GM11168 (cell line): ENCODE measurements around the gene MAP3K10.
"Not testable (repeated sequence)": the region's sequence is repeated elsewhere in the genome, so short reads cannot be mapped to it uniquely, and the experiment has no call there.

Experiments used
- in situ Hi-C: fragments of 300-500 bp; cut with MboI; formaldehyde crosslinking; loops from one replicate; pipeline ENCODE4 v1.12.0; 2022; ENCODE audit warnings: low sequenced_read_pairs; ENCODE audit not compliant: unreplicated experiment

MAP3K10 gene

DNA sequence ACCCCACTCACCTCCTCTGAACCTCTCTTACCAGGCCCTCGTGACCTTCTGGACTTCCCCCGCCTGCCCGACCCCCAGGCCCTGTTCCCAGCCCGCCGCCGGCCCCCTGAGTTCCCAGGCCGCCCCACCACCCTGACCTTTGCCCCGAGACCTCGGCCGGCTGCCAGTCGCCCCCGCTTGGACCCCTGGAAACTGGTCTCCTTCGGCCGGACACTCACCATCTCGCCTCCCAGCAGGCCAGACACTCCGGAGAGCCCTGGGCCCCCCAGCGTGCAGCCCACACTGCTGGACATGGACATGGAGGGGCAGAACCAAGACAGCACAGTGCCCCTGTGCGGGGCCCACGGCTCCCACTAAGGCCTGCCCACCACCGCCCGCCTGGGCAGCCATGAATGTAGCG, 23.7 kb downstream of the MAP3K10 start:
- in situ Hi-C loops = no loop called here

DNA sequence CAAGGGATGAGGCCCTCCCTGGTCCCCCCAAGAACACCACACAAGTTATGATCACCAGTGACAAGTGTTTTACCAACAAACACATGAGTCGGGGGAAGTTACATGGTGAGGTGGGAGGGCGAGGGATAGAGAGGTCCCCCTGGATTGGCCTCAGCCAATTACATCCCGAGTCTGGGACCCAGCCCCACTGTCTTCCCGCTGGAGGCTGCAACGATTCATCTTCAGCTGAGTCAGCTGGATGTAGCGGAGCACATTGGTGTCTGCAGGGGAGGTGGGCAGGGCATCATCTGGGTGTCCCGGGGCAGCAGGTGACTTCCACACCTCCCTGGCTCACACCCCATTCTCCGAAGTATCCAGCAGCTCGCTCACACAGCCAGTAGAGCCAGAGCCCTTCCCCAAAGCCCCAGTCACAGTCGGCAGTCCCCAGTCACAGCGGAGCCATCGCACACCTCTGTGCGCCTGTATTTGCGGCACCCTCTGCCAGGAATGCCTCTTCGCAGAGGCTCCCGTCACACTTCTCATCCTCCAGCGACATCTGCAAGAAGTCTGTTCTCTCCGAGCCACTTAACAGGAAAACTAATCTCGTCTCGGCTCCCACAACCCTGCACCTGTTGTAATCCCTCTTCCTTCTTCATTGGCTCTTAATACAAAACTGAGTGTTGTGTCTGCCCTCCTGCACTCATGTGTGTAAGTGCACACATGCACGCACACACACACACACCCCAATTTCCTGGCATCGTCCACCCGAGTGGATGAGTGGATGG, 25.0 kb downstream of the MAP3K10 start:
- in situ Hi-C loops = no loop called here

DNA sequence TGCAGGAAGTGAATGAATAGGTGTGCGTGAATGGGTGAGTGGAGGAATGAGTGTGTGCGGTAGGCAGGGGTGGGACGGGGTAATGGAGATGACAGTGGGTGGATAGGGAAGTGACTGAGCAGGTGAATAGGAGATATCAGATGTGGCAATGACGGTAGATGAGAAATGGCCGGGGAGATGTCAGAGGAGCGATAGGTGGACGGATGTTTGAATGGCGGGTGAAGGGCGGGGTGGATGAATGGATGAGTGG, 25.5 kb downstream of the MAP3K10 start:
- in situ Hi-C loops = no loop called here

DNA sequence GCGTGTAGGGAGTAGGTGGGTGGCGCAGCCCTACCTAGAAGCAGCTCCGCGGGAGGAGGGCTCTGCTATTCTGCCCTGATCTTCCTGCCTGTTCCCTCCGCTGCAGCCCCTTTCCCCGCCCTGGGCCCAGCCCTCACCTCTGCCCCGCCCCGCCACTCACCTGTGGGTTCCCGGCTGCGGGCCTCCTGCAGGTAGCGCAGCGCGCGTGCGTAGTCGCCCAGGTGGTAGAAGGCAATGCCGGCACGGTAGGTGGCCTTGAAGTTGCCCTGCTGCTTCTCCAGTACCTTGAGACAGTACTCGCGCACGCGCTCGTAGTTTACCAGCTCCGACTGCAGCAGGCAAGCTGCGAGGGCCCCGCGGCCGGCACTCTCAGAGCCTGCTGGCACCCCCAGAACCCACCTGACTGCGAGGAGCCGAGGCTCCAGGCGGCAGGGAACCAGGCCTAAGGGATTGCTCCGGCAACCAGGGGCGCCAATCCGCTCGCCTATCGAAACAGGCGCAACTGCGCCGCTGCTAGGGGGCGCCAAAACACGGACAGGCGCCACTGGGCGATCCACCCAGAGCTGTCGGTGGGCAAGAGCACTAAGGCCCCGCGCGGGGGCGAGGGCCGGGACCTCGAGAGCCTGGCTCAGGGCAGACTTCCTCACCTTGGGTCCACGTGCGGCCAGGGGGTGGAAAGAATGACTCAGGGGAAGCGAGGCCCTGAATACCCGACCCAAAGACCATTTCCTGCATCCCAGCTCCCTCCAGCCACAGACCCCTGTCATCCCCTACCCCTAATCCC, 26.0 kb downstream of the MAP3K10 start:
- in situ Hi-C loops = no loop called here

DNA sequence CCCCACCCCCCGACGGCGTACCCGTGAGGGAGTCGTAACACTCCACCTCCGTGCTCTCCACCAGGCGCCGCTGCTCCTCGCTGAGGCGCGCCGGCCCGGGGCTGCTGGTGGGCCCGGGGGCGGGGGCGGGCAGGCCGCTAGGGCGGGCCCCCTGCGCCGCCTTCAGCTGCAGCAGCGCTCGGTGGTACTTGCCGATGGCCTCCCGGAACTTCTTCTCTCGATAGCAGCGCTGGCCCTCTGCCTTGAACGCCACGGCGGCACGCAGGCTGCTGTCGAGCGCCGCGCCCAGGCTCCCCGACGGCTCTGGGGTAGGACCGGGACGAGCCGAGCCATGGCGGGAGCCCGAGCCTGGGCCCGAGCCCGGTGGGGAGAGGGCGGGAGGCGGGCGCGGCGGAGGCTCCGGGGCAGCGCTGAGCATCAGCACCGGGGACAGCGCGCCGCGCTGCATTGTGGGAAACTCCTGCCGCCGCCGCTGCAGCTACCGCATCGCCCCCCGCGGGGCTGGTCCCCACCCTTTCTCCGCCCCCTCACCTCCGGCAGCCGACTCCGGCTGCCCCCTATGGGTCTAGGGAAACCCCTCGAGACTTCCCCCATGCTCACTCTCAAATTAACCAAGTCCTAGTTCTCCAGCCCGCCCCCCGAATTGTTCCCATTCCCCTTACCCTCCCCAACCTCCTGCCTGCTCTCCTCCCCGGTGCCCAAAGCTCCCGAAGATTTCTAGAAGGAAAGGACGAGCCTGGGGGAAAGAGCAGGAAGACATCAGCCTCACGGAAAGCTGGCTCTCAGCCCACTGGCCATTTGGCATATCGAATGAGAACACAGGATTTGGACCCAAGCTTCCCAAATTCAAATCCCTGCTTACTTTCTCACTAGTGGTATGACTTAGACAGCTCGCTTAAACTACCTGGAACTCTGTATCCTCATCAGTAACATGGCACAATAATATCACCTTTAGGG, 27.0 kb downstream of the MAP3K10 start, which contains the start of gene TTC9B:
Gene TTC9B, minus strand, starts transcription at position 451 of the 957 bp plus-strand sequence. Its CDS starts 3 bp downstream, at position 448.
- in situ Hi-C loops = no loop called here

DNA sequence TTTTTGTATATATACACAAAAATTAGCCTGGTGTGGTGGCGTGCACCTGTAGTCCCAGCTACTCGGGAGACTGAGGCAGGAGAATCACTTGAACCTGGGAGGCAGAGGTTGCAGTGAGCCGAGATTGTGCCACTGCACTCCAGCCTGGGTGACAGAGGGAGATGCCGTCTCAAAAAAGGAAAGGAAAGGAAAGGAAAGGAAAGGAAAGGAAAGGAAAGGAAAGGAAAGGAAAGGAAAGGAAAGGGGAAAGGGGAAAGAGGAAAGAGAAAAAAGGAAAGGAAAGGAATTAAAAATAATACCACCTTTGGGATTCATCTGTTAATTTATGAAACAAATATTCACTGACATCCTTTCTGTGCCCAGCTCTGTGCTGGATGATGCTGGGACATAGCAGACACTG, 27.8 kb downstream of the MAP3K10 start:
- in situ Hi-C loops = not testable (repeated sequence)

DNA sequence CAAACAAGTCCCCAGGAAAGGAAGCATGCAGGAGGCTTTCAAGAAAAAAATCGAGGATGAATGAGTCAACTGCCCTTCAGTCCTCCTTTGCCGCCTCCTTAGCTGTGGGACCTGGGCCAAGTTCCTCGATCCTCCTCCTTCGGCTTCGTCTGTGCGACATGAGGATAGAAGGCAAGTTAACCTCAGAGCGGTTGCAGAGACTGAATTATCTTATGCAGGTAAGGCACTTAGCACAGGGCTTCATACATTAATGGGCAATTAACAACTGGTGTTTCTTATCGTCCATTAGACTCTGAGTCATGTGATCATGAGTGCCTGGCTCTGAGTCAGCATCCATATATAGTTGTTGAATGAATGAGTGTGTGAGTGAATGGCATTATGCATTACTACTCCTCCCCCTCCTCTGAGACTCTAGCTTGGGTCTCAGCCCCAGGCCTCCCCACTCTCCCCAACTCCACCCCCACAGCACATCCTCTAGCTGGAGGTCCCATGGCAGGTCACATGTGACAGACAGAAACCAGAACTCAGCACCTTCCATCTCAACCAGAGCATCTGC, 28.6 kb downstream of the MAP3K10 start:
- in situ Hi-C loops = loop anchor here (5.0 kb wide), 1 partner anchor 77 kb away; no protein-coding TSS in a partner anchor

DNA sequence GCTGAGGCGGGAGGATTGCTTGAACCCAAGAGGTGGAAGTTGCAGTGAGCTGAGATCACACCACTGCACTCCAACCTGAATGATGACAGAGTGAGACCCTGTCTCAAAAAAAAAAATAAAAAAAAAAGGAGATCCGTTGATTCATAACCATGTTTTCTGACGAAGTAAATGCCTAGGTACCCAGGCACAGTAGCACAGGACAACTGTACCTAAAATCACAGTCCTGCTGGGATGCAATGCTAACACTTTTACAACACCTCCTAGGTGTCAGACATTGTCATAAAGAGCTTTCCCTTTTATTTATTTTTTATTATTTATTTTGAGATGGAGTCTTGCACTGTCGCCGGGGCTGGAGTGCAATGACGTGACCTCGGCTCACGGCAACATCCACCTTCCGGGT, 29.4 kb downstream of the MAP3K10 start:
- in situ Hi-C loops = loop anchor here (5.0 kb wide), 1 partner anchor 78 kb away; no protein-coding TSS in a partner anchor

DNA sequence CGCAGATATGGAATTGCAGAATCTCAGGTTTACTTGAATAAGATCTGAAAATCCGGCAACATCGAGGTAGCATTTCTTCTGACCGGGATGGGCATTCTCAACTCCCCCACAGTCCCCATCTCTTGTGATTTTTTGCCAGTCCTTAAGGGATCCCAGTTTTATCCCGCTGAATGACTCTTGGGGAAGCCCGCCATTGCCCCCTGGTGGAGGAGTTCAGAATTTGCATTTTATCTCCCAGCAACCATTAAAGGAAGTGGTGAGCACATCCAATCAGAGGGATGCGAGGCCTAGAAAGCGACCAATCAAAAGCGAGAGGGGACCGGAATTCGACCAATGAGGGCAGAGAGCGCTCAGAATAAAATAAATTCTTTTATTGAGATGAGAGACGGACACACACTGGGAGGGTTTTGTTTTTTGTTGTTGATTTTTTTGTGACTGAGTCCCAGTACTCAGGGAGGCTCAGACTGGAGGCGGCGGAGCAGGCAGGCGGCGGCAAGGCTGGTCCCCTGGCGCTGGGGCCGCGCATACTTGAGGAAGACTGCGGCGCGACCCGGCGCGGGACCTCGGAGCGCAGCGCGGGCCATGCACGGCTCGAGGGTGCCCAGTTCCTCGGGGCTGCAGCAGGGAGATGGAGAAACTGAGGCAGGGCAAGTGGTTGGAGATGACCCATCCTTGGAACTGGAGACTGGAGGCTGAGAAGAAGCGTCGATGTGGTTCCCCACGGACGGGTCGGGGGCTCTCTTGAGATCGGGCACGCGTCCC, 30.8 kb downstream of the MAP3K10 start:
- in situ Hi-C loops = loop anchor here (5.0 kb wide), 1 partner anchor 80 kb away; no protein-coding TSS in a partner anchor

DNA sequence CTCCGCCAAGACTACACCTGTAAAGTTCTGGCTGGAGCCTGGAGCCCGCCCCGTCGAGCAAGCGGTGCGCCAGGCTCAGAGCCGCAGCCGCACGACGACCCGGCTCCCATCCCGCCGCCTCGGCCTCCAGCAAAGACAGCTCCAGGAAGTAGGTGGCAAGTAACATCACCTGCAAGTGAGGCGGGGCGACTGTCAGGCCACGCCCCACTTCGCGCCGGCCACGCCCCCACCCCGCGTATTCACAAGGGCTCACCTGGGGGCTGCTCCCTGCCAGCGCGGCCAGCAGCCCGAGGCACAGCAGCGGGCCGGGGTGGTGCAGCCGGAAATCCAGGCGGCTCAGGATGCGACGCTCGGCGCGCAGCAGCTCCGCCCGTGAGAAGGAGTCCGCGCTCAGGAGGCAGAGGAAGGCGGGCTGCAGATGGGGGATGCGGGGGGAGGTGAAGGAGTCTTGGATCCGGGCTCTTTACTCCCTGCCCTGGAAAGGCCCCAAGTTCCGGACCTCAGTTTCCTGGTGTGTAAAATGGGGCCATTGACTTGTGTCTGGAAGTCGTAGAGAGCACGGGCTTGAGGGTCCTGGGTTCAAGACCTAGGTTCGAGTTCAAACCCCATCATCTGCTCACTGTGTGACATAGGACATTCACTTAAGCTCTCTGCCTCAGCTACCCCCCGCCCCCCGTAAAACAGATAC, 32.1 kb downstream of the MAP3K10 start:
- in situ Hi-C loops = loop anchor here (5.0 kb wide), 1 partner anchor 81 kb away; no protein-coding TSS in a partner anchor

DNA sequence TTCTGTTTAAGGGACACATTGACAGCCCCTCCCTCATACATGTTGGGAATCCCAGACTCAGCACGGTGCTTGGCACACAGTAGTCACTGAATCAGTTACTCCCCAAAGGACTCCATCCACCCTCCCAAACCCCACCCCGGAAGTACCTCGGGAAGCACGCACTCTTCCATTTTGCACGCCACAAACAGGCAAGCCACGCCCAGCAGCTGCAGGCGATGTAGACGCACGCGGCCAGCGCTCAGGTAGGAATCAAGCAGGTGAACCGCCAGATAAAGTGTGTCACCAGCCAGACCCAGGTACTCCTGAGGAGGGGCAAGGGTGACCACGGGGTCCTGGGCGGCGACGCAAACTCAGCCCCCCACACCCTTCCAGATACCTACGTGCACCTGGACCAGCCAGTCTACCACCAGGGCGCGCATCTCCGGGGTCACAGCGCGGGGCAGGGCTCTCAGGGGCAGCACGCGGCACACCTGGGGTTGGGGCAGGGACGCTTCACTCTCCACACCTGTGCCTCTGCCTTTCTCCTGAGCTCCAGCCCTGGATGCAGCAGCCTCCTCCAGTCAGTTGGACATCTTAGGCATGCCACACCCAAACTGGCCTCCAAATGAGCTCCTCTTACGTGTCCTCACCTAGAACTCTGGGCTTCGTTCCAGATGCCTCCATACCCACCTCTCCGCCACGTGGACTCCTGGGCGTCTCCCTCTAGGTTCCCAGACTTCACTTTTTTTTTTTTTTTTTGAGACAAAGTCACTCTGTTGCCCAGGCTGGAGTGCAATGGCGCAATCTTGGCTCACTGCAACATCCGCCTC, 33.3 kb downstream of the MAP3K10 start:
- in situ Hi-C loops = loop anchor here (5.0 kb wide), 1 partner anchor 82 kb away; no protein-coding TSS in a partner anchor

DNA sequence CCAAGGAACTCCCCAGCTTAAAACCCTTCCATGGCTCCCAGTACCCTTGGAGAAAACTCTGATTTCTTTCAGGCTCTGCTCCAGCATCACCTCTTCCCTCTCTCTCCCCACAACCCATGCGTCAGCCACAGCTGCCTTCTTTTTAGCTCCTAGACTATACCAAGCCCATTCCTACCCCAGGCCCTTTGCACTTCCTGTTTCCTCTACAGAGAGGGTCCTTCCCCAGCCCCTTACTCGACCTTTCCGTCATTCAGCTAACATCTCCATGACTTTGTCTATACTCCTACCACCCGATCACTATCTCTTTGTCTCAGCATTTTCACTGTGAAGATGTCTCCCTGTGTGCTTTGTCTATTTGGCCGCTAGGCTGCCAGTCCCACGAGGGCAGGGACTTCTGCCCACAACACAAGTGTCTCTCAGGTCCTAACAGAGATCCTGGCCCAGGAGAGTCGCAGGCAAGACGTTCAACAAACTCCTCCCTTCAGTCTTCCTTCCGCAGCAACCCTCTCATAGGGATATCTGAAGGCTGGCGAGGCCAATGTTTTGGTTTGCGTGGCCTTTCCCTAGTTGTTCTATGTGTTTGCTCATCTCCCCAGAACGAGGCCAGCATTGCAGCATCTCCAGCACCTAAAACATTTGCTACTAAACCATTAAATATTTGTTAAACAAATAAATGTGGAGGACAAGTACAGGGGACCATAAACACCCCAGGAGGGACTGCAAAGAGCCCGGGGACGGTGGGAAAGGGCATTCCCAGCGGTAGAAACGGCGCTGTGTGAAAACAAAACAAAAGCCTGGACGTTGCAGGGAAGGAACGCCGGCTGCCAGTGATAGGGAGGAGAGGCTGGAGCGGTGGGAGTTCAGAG, 34.4 kb downstream of the MAP3K10 start:
- in situ Hi-C loops = no loop called here

DNA sequence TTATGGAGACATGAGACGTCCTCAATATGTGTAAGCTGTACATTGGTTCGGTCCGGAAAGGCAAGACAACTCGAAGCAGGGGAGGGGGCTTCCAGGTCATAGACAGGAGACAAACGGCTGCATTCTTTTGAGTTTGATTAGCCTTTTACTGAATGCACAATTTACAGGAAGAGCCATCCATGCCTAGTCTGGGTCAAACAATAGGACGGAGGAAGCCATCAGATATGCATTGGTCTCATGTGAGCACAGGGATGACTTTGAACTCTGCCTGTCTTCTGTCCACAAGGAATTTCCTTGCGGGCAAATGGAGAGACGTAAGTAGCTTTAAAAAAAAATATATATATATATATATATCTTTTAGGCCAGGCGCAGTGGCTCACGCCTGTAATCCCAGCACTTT, 37.1 kb downstream of the MAP3K10 start:
- in situ Hi-C loops = no loop called here

DNA sequence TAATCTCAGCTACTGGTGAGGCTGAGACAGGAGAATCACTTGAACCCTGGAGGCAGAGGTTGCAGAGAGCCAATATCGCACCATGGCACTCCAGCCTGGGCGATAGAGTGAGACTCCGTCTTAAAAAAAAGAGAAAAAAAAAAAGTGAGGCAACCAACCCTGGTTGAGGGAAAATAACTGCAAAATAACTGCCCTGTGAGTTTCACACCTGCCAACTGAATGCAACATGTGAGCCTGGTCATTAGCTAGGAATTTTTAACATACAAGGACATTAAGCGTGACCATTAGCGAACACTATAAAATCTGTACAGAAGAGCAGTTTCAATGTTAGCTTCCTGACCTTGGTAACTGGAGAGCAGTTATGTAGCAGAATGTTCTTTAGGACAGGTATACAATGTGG, 37.6 kb downstream of the MAP3K10 start:
- in situ Hi-C loops = no loop called here

DNA sequence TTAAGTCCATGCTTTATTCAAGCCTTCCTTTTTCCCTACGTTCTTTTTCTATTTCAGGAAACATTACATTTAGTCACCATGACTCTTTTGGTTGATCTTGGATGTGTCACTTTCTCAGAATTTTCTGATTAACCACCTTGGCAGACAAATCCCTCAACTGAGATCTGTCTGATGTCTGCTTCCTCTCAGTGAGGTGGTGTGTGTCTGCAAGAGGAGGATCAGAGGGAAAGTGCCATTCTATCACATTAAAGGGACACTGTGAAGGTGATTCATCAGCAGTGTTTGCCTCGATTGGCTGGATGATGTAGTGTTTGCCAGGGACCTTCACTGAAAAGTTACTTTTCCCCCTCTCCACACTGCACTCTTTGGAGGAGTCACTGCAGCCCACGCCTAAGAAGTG, 38.3 kb downstream of the MAP3K10 start:
- in situ Hi-C loops = no loop called here

DNA sequence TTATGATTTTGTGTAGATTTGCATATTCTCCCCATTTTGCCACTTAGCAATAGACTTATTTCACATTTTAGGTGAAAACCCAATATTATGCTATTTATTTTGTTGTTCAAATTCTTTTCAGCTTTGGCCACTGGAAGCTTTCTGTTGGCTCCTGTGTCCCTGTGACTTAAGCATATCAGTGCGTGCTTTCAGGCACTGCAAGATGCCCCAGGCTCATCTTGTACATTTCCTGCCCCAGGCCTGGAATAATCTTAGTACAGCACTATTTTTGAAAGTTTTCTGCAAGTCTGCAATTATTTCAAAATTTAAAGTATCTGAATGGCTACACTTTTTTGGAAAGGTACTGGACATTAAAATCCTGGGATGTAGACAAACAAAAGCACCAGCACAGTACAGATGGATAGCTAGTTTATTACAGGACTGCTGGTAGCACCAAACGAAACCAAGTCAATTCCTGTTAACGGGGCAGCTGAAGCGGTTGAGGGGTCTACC, 38.7 kb downstream of the MAP3K10 start:
- in situ Hi-C loops = no loop called here

DNA sequence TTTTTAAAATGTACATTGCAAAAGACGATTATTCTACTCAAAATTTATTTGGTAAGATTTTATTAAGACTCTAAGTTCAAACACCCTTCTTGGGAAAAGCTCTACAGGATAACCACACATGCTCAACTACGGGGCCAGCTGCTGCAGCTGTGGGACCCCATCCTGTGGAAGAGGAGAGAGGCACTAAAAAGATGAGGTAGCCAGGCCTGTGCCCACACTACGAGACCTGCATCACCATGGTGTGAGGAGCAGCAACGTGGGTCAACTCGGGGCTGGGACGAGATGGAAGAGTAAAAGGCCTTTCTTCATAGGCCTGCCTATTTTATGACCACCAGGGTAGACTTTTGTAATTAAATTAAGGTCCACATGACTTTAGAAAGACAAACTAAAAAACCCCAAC, 39.8 kb downstream of the MAP3K10 start:
- in situ Hi-C loops = no loop called here
